Parathyroid adenoma (tissue), 2 donors: ENCODE data around the gene ZNF263.

Experiments used
- H2AFZ ChIP-seq: fragments of 300-600 bp; sonication (generic); one replicate; pipeline ENCODE4 v1.7.0; 2017; ENCODE audit warnings: antibody characterized with exemption, mild to moderate bottlenecking
- H3K27ac ChIP-seq: fragments of 300-600 bp; sonication (generic); one replicate; pipeline ENCODE4 v1.7.0; 2017
- H3K27me3 ChIP-seq: fragments of 300-600 bp; sonication (generic); one replicate; pipeline ENCODE4 v1.7.0; 2017; ENCODE audit warnings: low read length; ENCODE audit not compliant: control insufficient read depth, insufficient read depth
- H3K36me3 ChIP-seq: fragments of 300-600 bp; sonication (generic); one replicate; pipeline ENCODE4 v1.7.0; 2017; ENCODE audit warnings: low read length; ENCODE audit not compliant: control insufficient read depth, insufficient read depth
- H3K4me1 ChIP-seq: fragments of 300-600 bp; sonication (generic); one replicate; pipeline ENCODE4 v1.7.0; 2017; ENCODE audit warnings: control low read depth
- H3K4me2 ChIP-seq: fragments of 300-600 bp; sonication (generic); one replicate; pipeline ENCODE4 v1.7.0; 2017; ENCODE audit warnings: low read length
- H3K4me3 ChIP-seq: fragments of 300-600 bp; sonication (generic); one replicate; pipeline ENCODE4 v1.7.0; 2017; ENCODE audit warnings: low read depth, low read length
- H3K79me2 ChIP-seq: fragments of 300-600 bp; sonication (generic); one replicate; pipeline ENCODE4 v1.7.0; 2017; ENCODE audit warnings: control low read depth
- H3K9ac ChIP-seq: fragments of 300-600 bp; sonication (generic); one replicate; pipeline ENCODE4 v1.7.0; 2017; ENCODE audit warnings: mild to moderate bottlenecking
- H3K9me3 ChIP-seq: fragments of 300-600 bp; sonication (generic); one replicate; pipeline ENCODE4 v1.7.0; 2017; ENCODE audit warnings: low read length; ENCODE audit not compliant: control insufficient read depth
- CTCF ChIP-seq: fragments of 300-600 bp; sonication (generic); IDR thresholded peaks from one replicate; pipeline ENCODE4 v1.7.0; 2017; ENCODE audit warnings: antibody characterized with exemption, mild to moderate bottlenecking
- donor health status: primary hyperparathyroidism.

Gene ZNF263

GRCh38 chr16:3241761-3242160 lies 41.5 kb upstream of the ZNF263 start:
- no peaks in the 10 kb centered on the region for H3K4me1 ChIP-seq
- TF ChIP-seq CTCF: no peak
- no peaks in the 10 kb centered on the region for H3K27me3 ChIP-seq
- no peak overlapping the region for H3K9ac ChIP-seq
- H3K36me3 ChIP-seq: no peaks in the 10 kb centered on the region
- no peaks in the 10 kb centered on the region for H3K79me2 ChIP-seq
- H3K4me2 ChIP-seq: no peak overlapping the region
- H3K4me3 ChIP-seq: no peak overlapping the region
- H3K9me3 ChIP-seq: no peaks in the 10 kb centered on the region
- H3K27ac ChIP-seq: no peak overlapping the region
- no peak overlapping the region for H2AFZ ChIP-seq

DNA sequence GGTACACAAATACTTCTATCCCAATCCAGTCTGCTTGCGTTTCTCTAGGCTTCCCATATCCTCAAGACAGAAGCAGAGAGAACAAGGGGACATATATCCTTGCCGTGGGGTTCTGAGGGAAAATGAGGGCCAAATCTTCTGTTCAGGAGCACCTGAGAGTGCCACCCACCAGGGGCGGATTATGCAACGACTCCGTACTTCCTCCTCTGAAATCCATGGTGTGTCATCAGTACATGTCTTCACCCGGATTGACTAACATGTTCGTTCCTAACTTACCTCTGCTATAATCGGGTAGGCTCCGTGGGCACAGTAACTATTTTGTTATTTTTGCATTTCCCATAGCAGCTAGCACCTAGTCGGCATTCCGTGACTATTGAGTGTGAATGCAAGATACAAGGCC lies 40.6 kb upstream of the ZNF263 start:
- Histone ChIP-seq H3K27ac (no peak overlapping the region), H3K9ac (no peak overlapping the region), H3K9me3 (no peaks in the 10 kb centered on the region), H3K79me2 (no peaks in the 10 kb centered on the region), H3K4me1 (no peaks in the 10 kb centered on the region), H3K27me3 (no peaks in the 10 kb centered on the region), H3K36me3 (no peaks in the 10 kb centered on the region), H2AFZ (no peak overlapping the region), H3K4me2 (no peak overlapping the region), H3K4me3 (no peak overlapping the region)
- no peak for TF ChIP-seq CTCF

- Histone ChIP-seq H3K27me3 (no peaks in the 10 kb centered on the region), H3K9ac (no peak overlapping the region), H3K4me2 (no peak overlapping the region), H3K36me3 (no peaks in the 10 kb centered on the region), H3K79me2 (no peaks in the 10 kb centered on the region), H3K4me3 (no peak overlapping the region), H2AFZ (no peak overlapping the region), H3K4me1 (no peaks in the 10 kb centered on the region), H3K9me3 (no peaks in the 10 kb centered on the region), H3K27ac (no peak overlapping the region)
- no peak for TF ChIP-seq CTCF
These were observed 39.4 kb upstream of the ZNF263 start for GRCh38 chr16:3243882-3244281.

DNA sequence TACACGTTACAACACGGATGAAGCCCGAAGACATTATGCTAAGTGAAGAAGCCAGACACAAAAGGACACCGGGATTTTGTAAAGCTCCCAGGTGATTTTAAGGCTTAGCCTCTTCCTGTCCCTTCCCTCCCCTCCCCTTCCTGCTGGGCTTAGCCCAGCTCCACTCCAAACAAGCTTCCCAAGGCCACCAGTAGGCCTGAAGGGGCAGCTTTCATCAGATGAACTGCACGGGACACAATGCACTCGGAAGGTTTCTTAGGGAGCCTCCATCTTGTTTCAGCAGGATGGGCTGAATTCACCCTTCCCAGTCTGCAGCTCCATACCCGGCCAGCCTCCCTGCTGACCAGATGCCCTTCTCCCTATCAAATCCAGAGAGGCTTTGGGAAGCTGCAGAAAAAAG lies 37.3 kb upstream of the ZNF263 start:
- Histone ChIP-seq H2AFZ (no peak overlapping the region), H3K9me3 (no peaks in the 10 kb centered on the region), H3K4me2 (no peak overlapping the region), H3K4me3 (no peak overlapping the region), H3K36me3 (no peaks in the 10 kb centered on the region), H3K9ac (no peak overlapping the region), H3K27me3 (no peaks in the 10 kb centered on the region), H3K27ac (no peak overlapping the region), H3K4me1 (no peaks in the 10 kb centered on the region), H3K79me2 (no peaks in the 10 kb centered on the region)
- TF ChIP-seq CTCF: no peak

- H3K4me1 ChIP-seq: no peaks in the 10 kb centered on the region
- H3K27ac ChIP-seq: no peak overlapping the region
- H3K9ac ChIP-seq: no peak overlapping the region
- no peak overlapping the region for H3K4me2 ChIP-seq
- H3K27me3 ChIP-seq: no peaks in the 10 kb centered on the region
- no peaks in the 10 kb centered on the region for H3K9me3 ChIP-seq
- no peak for TF ChIP-seq CTCF
- no peak overlapping the region for H3K4me3 ChIP-seq
- no peaks in the 10 kb centered on the region for H3K79me2 ChIP-seq
- no peaks in the 10 kb centered on the region for H3K36me3 ChIP-seq
- no peak overlapping the region for H2AFZ ChIP-seq
These were observed 36.4 kb upstream of the ZNF263 start for GRCh38 chr16:3246876-3247275.
